Mammary epithelial cell (primary cell): ENCODE data around the gene HAO2.

ENCODE experiments used
- EZH2 ChIP-seq: IDR thresholded peaks from 2 replicates; pipeline ENCODE4 v1.6.1; 2012; ENCODE audit warnings: low read length, inconsistent platforms, borderline replicate concordance
- TF ChIP-seq, protein P1 (sequence below), 2 donors: IDR thresholded peaks in 1 of 2; conservative IDR thresholded peaks in 1 of 2; 2 replicates each; pipeline ENCODE4 v1.5.1; 2011 to 2012; ENCODE audit warnings: inconsistent platforms in 2 of 2, low read length in 2 of 2, mild to moderate bottlenecking in 2 of 2, control low read depth in 1 of 2, low read depth in 1 of 2; ENCODE audit not compliant: insufficient read depth in 1 of 2; ENCODE audit errors: extremely low read depth in 1 of 2

DNA sequence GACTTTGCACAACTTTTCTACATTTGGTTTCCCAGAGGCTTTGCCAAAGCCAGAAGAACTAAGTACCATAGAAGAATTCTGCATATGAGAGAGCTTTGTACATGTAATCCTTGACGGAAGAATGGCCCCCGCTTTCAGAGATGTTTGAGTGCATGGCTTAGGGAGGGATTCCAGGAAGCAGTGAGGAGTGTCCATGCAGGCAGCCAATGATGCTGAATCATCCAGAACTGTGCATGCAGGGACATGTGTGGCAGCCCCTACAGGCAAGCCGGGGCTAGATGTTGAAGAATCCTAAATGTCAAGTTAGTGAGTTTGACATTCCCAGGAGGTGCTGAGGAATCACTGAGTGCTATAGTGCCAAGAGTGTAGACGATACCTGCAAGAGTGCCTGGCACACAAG is 9.9 kb upstream of the HAO2 start:
- TF ChIP-seq, protein P1, sequence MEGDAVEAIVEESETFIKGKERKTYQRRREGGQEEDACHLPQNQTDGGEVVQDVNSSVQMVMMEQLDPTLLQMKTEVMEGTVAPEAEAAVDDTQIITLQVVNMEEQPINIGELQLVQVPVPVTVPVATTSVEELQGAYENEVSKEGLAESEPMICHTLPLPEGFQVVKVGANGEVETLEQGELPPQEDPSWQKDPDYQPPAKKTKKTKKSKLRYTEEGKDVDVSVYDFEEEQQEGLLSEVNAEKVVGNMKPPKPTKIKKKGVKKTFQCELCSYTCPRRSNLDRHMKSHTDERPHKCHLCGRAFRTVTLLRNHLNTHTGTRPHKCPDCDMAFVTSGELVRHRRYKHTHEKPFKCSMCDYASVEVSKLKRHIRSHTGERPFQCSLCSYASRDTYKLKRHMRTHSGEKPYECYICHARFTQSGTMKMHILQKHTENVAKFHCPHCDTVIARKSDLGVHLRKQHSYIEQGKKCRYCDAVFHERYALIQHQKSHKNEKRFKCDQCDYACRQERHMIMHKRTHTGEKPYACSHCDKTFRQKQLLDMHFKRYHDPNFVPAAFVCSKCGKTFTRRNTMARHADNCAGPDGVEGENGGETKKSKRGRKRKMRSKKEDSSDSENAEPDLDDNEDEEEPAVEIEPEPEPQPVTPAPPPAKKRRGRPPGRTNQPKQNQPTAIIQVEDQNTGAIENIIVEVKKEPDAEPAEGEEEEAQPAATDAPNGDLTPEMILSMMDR (conservative IDR thresholded peaks at IDR 0.05 in 1 of 2, IDR thresholded peaks at IDR 0.05 in 1 of 2; ENCODE audit: extremely low read depth in 1 of 2, insufficient read depth in 1 of 2, low read depth in 1 of 2, low read length in 2 of 2): no peak
- no peak for TF ChIP-seq EZH2
